ENCODE measurements around the gene GJA10.

DNA sequence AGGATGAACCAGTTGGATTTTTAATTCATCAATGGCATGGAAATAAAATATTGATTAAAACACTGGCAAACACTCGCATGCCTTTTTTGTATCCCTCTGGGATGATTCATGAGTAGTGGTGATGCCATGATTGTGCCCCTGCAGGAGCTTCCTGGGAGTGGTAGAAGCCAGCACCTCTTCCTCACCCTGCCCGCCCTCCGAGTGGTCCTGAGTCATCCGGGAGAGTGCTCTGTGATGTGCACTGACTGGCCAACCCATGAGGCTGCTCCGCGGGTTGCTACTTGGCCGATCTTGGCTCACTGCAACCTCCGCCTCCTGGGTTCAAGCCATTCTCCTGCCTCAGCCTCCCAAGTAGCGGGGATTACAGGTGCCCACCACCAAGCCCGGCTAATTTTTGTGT lies 27.4 kb downstream of the GJA10 start:
- TF ChIP-seq, protein P1, sequence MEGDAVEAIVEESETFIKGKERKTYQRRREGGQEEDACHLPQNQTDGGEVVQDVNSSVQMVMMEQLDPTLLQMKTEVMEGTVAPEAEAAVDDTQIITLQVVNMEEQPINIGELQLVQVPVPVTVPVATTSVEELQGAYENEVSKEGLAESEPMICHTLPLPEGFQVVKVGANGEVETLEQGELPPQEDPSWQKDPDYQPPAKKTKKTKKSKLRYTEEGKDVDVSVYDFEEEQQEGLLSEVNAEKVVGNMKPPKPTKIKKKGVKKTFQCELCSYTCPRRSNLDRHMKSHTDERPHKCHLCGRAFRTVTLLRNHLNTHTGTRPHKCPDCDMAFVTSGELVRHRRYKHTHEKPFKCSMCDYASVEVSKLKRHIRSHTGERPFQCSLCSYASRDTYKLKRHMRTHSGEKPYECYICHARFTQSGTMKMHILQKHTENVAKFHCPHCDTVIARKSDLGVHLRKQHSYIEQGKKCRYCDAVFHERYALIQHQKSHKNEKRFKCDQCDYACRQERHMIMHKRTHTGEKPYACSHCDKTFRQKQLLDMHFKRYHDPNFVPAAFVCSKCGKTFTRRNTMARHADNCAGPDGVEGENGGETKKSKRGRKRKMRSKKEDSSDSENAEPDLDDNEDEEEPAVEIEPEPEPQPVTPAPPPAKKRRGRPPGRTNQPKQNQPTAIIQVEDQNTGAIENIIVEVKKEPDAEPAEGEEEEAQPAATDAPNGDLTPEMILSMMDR (conservative IDR thresholded peaks at IDR 0.05; ENCODE audit: low read length) = no peak
- no peak for TF ChIP-seq EZH2phosphoT487 (IDR thresholded peaks at IDR 0.05; ENCODE audit: borderline replicate concordance, low read depth, low read length)
